ENCODE results near the gene ME3. TPM values are rescaled to one million over a fixed set of nuclear protein-coding genes. Genes with fewer than 3 reads are reported as not detected.

ME3 gene
- total RNA-seq, 1 experiment from 2014 or later = 35.3 TPM

GRCh38 chr11:86589204-86589603 is 83.2 kb downstream of the ME3 start:
- intact Hi-C loops (cut with micrococcal nuclease; ENCODE audit: unreplicated experiment) (no loop called here), in situ Hi-C loops (cut with HindIII; ENCODE audit: low pct_unique_long_range_greater_than_20kb, low sequenced_read_pairs) (no loop called here)
- H3K27me3 ChIP-seq (ENCODE audit: control insufficient read depth, insufficient read depth, low read length) = no peaks in the 10 kb centered on the region
- TF ChIP-seq POLR2AphosphoS5 (IDR thresholded peaks at IDR 0.05; ENCODE audit: low read depth, low read length) (no peak), SIN3A (IDR thresholded peaks at IDR 0.05; ENCODE audit: borderline replicate concordance, insufficient read depth, low read depth, low read length) (no peak), TCF7L2 (IDR thresholded peaks at IDR 0.05; ENCODE audit: low read depth, low read length) (no peak), REST (IDR thresholded peaks at IDR 0.05; ENCODE audit: insufficient read depth in 1 of 2, low read depth in 2 of 2, low read length in 1 of 2) (no peak), CTCF (IDR thresholded peaks at IDR 0.05) (no peak)
- no peak overlapping the region for H3K4me3 ChIP-seq (ENCODE audit: low read depth in 2 of 2, low read length in 2 of 2)
- peaks cover 37% of the 10 kb centered on the region for H3K4me1 ChIP-seq (ENCODE audit: control insufficient read depth, insufficient read depth, low read length)
- ChIA-PET CTCF (interaction anchor here (0.6 kb wide), 1 partner anchor 19 kb away, joined by 8 read pairs; no protein-coding TSS in a partner anchor), POLR2A (no interaction called here)
- DNase-seq (ENCODE audit: low read depth, low spot score) (no peak), ATAC-seq (no peak)
- H3K27ac ChIP-seq (ENCODE audit: low read length) = peak overlapping the region; percentile 92
- no peaks in the 10 kb centered on the region for H3K9me3 ChIP-seq (ENCODE audit: control insufficient read depth, insufficient read depth, low read depth, low read length)
- no TSS peak for BruUV-seq (replicated peaks)
- no peaks in the 10 kb centered on the region for H3K36me3 ChIP-seq (ENCODE audit: control insufficient read depth, insufficient read depth, low read length)

- Histone ChIP-seq H3K9me3 (ENCODE audit: control insufficient read depth, insufficient read depth, low read depth, low read length) (no peaks in the 10 kb centered on the region), H3K36me3 (ENCODE audit: control insufficient read depth, insufficient read depth, low read length) (no peaks in the 10 kb centered on the region), H3K4me3 (ENCODE audit: low read depth in 2 of 2, low read length in 2 of 2) (no peak overlapping the region), H3K27me3 (ENCODE audit: control insufficient read depth, insufficient read depth, low read length) (no peaks in the 10 kb centered on the region), H3K27ac (ENCODE audit: low read length) (peak overlapping the region; percentile 92), H3K4me1 (ENCODE audit: control insufficient read depth, insufficient read depth, low read length) (peaks cover 37% of the 10 kb centered on the region)
- in situ Hi-C loops (cut with HindIII; ENCODE audit: low pct_unique_long_range_greater_than_20kb, low sequenced_read_pairs) = no loop called here
- CTCF ChIA-PET = interaction anchor here (0.6 kb wide), 1 partner anchor 19 kb away, joined by 8 read pairs; no protein-coding TSS in a partner anchor
- DNase-seq (ENCODE audit: low read depth, low spot score) (no peak), ATAC-seq (no peak)
- BruUV-seq (replicated peaks) = no TSS peak
- TF ChIP-seq REST (IDR thresholded peaks at IDR 0.05; ENCODE audit: insufficient read depth in 1 of 2, low read depth in 2 of 2, low read length in 1 of 2) (no peak), CTCF (IDR thresholded peaks at IDR 0.05) (no peak), SIN3A (IDR thresholded peaks at IDR 0.05; ENCODE audit: borderline replicate concordance, insufficient read depth, low read depth, low read length) (no peak), TCF7L2 (IDR thresholded peaks at IDR 0.05; ENCODE audit: low read depth, low read length) (no peak), POLR2AphosphoS5 (IDR thresholded peaks at IDR 0.05; ENCODE audit: low read depth, low read length) (no peak)
- POLR2A ChIA-PET = no interaction called here
- intact Hi-C loops (cut with micrococcal nuclease; ENCODE audit: unreplicated experiment) = no loop called here
These were observed 83.8 kb downstream of the ME3 start for GRCh38 chr11:86588566-86589090.
